Measurements from ENCODE around the gene CNBP.

The CNBP gene

GRCh38 chr3:129123314-129124060 lies 60.2 kb downstream of the CNBP start:
- WGBS (ENCODE audit: insufficient coverage): 60% methylated on average over 1 of the region's 5 CpGs
- H3K27ac ChIP-seq (ENCODE audit: insufficient read depth in 1 of 2, low read depth in 1 of 2, low read length in 2 of 2, poor library complexity in 1 of 2, severe bottlenecking in 2 of 2): no peak overlapping the region
- no peaks in the 10 kb centered on the region for H3K9me3 ChIP-seq (ENCODE audit: control extremely low read depth in 1 of 5, control insufficient read depth in 4 of 5, insufficient read depth in 2 of 5, low read depth in 1 of 5, low read length in 4 of 5)
- no peak overlapping the region for H3K4me3 ChIP-seq (ENCODE audit: control insufficient read depth in 1 of 7, extremely low read depth in 1 of 7, insufficient read depth in 4 of 7, low read depth in 2 of 7, low read length in 6 of 7)
- peaks cover 8 to 61% (median 56%) of the 10 kb centered on the region in 4 experiments for H3K4me1 ChIP-seq (ENCODE audit: control extremely low read depth in 1 of 4, control insufficient read depth in 4 of 4, insufficient read depth in 4 of 4, low read length in 3 of 4)
- H3K27me3 ChIP-seq (replicated peaks in 2 of 5; ENCODE audit: control insufficient read depth in 4 of 5, insufficient read depth in 5 of 5, low read length in 4 of 5): no peaks in the 10 kb centered on the region
- H3K36me3 ChIP-seq (ENCODE audit: control insufficient read depth in 4 of 4, insufficient read depth in 4 of 4, low read length in 3 of 4): peaks cover 0 to 5% (median 4%) of the 10 kb centered on the region in 4 experiments
- DNase-seq: peak; percentile 44 to 80 (median 78)
- ChIA-PET CTCF (interaction anchor here (0.9 to 3.1 kb wide), 8 partner anchors 10 to 123 kb away, joined by 3 to 14 read pairs (median 4); no protein-coding TSS in a partner anchor), POLR2A (interaction anchor here (0.6 kb wide), 1 partner anchor 347 kb away, joined by 3 read pairs; no protein-coding TSS in a partner anchor)

GRCh38 chr3:129122412-129123011 lies 61.2 kb downstream of the CNBP start:
- peak overlapping the region in 1 of 7 experiments; percentile 78 for H3K4me3 ChIP-seq (ENCODE audit: control insufficient read depth in 1 of 7, extremely low read depth in 1 of 7, insufficient read depth in 4 of 7, low read depth in 2 of 7, low read length in 6 of 7)
- H3K9me3 ChIP-seq (ENCODE audit: control extremely low read depth in 1 of 5, control insufficient read depth in 4 of 5, insufficient read depth in 2 of 5, low read depth in 1 of 5, low read length in 4 of 5): no peaks in the 10 kb centered on the region
- H3K36me3 ChIP-seq (ENCODE audit: control insufficient read depth in 4 of 4, insufficient read depth in 4 of 4, low read length in 3 of 4): peaks cover 0 to 6% (median 1%) of the 10 kb centered on the region in 4 experiments
- H3K27ac ChIP-seq (ENCODE audit: insufficient read depth in 1 of 2, low read depth in 1 of 2, low read length in 2 of 2, poor library complexity in 1 of 2, severe bottlenecking in 2 of 2): no peak overlapping the region
- H3K4me1 ChIP-seq (ENCODE audit: control extremely low read depth in 1 of 4, control insufficient read depth in 4 of 4, insufficient read depth in 4 of 4, low read length in 3 of 4): peaks cover 11 to 58% (median 52%) of the 10 kb centered on the region in 4 experiments
- WGBS (ENCODE audit: insufficient coverage): 90% methylated on average over 16 of the region's 18 CpGs
- DNase-seq: no peak
- POLR2A ChIA-PET: interaction anchor here (0.6 to 1.3 kb wide), 3 partner anchors 61 to 150 kb away, joined by 3 to 7 read pairs (median 4); partner anchors contain the start of gene CNBP
- no peaks in the 10 kb centered on the region for H3K27me3 ChIP-seq (replicated peaks in 2 of 5; ENCODE audit: control insufficient read depth in 4 of 5, insufficient read depth in 5 of 5, low read length in 4 of 5)
- CTCF ChIA-PET: interaction anchor here (0.9 to 3.1 kb wide), 6 partner anchors 13 to 124 kb away, joined by 3 to 14 read pairs (median 4); no protein-coding TSS in a partner anchor

GRCh38 chr3:129121792-129122411 lies 61.8 kb downstream of the CNBP start, which contains the start of gene RAB43:
TSS of gene RAB43 (minus strand) at chr3:129121804. CDS start at chr3:129121489, 315 bp downstream.
- POLR2A ChIA-PET: interaction anchor here (0.6 to 1.3 kb wide), 3 partner anchors 62 to 151 kb away, joined by 3 to 7 read pairs (median 4); partner anchors contain the start of gene CNBP
- Histone ChIP-seq H3K27me3 (replicated peaks in 2 of 5; ENCODE audit: control insufficient read depth in 4 of 5, insufficient read depth in 5 of 5, low read length in 4 of 5) (no peaks in the 10 kb centered on the region), H3K4me3 (ENCODE audit: control insufficient read depth in 1 of 7, extremely low read depth in 1 of 7, insufficient read depth in 4 of 7, low read depth in 2 of 7, low read length in 6 of 7) (peak within 1 kb of the TSS; percentile 58 to 90 (median 78)), H3K4me1 (ENCODE audit: control extremely low read depth in 1 of 4, control insufficient read depth in 4 of 4, insufficient read depth in 4 of 4, low read length in 3 of 4) (peaks cover 11 to 58% (median 46%) of the 10 kb centered on the region in 4 experiments), H3K27ac (ENCODE audit: insufficient read depth in 1 of 2, low read depth in 1 of 2, low read length in 2 of 2, poor library complexity in 1 of 2, severe bottlenecking in 2 of 2) (peak within 1 kb of the TSS in 1 of 2 experiments; percentile 66), H3K36me3 (ENCODE audit: control insufficient read depth in 4 of 4, insufficient read depth in 4 of 4, low read length in 3 of 4) (peaks cover 0 to 6% (median 1%) of the 10 kb centered on the region in 4 experiments), H3K9me3 (ENCODE audit: control extremely low read depth in 1 of 5, control insufficient read depth in 4 of 5, insufficient read depth in 2 of 5, low read depth in 1 of 5, low read length in 4 of 5) (no peaks in the 10 kb centered on the region)
- 5% methylated on average over 47 of the region's 60 CpGs for WGBS (ENCODE audit: insufficient coverage)
- DNase-seq: peak; percentile 81 to 88 (median 86)
- CTCF ChIA-PET: interaction anchor here (0.5 to 3.1 kb wide), 5 partner anchors 14 to 269 kb away, joined by 3 to 14 read pairs (median 4); no protein-coding TSS in a partner anchor

- H3K4me3 ChIP-seq (ENCODE audit: control insufficient read depth in 1 of 7, extremely low read depth in 1 of 7, insufficient read depth in 4 of 7, low read depth in 2 of 7, low read length in 6 of 7): peak overlapping the region; percentile 58 to 90 (median 78)
- CTCF ChIA-PET: interaction anchor here (0.5 to 3.1 kb wide), 7 partner anchors 19 to 268 kb away, joined by 3 to 14 read pairs (median 5); no protein-coding TSS in a partner anchor
- H3K4me1 ChIP-seq (ENCODE audit: control extremely low read depth in 1 of 4, control insufficient read depth in 4 of 4, insufficient read depth in 4 of 4, low read length in 3 of 4): peaks cover 16 to 62% (median 47%) of the 10 kb centered on the region in 4 experiments
- H3K27ac ChIP-seq (ENCODE audit: insufficient read depth in 1 of 2, low read depth in 1 of 2, low read length in 2 of 2, poor library complexity in 1 of 2, severe bottlenecking in 2 of 2): peak overlapping the region in 1 of 2 experiments; percentile 66
- peak in 2 of 3 donors; percentile 32 to 55 for DNase-seq
- no peaks in the 10 kb centered on the region for H3K27me3 ChIP-seq (replicated peaks in 2 of 5; ENCODE audit: control insufficient read depth in 4 of 5, insufficient read depth in 5 of 5, low read length in 4 of 5)
- H3K36me3 ChIP-seq (ENCODE audit: control insufficient read depth in 4 of 4, insufficient read depth in 4 of 4, low read length in 3 of 4): peaks cover 0 to 6% (median 1%) of the 10 kb centered on the region in 4 experiments
- H3K9me3 ChIP-seq (ENCODE audit: control extremely low read depth in 1 of 5, control insufficient read depth in 4 of 5, insufficient read depth in 2 of 5, low read depth in 1 of 5, low read length in 4 of 5): no peaks in the 10 kb centered on the region
- POLR2A ChIA-PET: interaction anchor here (1.3 to 1.6 kb wide), 3 partner anchors 58 to 105 kb away, joined by 3 to 7 read pairs (median 4); partner anchors contain the start of gene CNBP
- WGBS (ENCODE audit: insufficient coverage): 0% methylated on average over 47 of the region's 80 CpGs
Measured at GRCh38 chr3:129121016-129121791, 62.5 kb downstream of the CNBP start.

- peaks cover 0 to 6% (median 1%) of the 10 kb centered on the region in 4 experiments for H3K36me3 ChIP-seq (ENCODE audit: control insufficient read depth in 4 of 4, insufficient read depth in 4 of 4, low read length in 3 of 4)
- ChIA-PET CTCF (interaction anchor here (1.0 to 2.0 kb wide), 6 partner anchors 18 to 83 kb away, joined by 3 to 6 read pairs (median 3); no protein-coding TSS in a partner anchor), POLR2A (interaction anchor here (1.6 kb wide), 1 partner anchor 57 kb away, joined by 3 read pairs; no protein-coding TSS in a partner anchor)
- peak overlapping the region; percentile 58 to 90 (median 78) for H3K4me3 ChIP-seq (ENCODE audit: control insufficient read depth in 1 of 7, extremely low read depth in 1 of 7, insufficient read depth in 4 of 7, low read depth in 2 of 7, low read length in 6 of 7)
- no peaks in the 10 kb centered on the region for H3K27me3 ChIP-seq (replicated peaks in 2 of 5; ENCODE audit: control insufficient read depth in 4 of 5, insufficient read depth in 5 of 5, low read length in 4 of 5)
- peaks cover 21 to 68% (median 51%) of the 10 kb centered on the region in 4 experiments for H3K4me1 ChIP-seq (ENCODE audit: control extremely low read depth in 1 of 4, control insufficient read depth in 4 of 4, insufficient read depth in 4 of 4, low read length in 3 of 4)
- no peaks in the 10 kb centered on the region for H3K9me3 ChIP-seq (ENCODE audit: control extremely low read depth in 1 of 5, control insufficient read depth in 4 of 5, insufficient read depth in 2 of 5, low read depth in 1 of 5, low read length in 4 of 5)
- H3K27ac ChIP-seq (ENCODE audit: insufficient read depth in 1 of 2, low read depth in 1 of 2, low read length in 2 of 2, poor library complexity in 1 of 2, severe bottlenecking in 2 of 2): peak overlapping the region in 1 of 2 experiments; percentile 66
- WGBS (ENCODE audit: insufficient coverage): 3% methylated on average over 13 of the region's 18 CpGs
- DNase-seq: peak; percentile 95 to 98 (median 98)
Measured at GRCh38 chr3:129120254-129121004, 63.3 kb downstream of the CNBP start.

All from common myeloid progenitor, CD34-positive (primary cell).